Loucy (cell line): ENCODE results near the gene DUSP18.
"Not testable (repeated sequence)": the region's sequence is repeated elsewhere in the genome, so short reads cannot be mapped to it uniquely, and the experiment has no call there.

ENCODE experiments used
- EZH2phosphoT487 ChIP-seq: fragments of 200-600 bp; IDR thresholded peaks from 2 replicates; pipeline ENCODE4 v1.6.1; 2018; ENCODE audit warnings: antibody characterized with exemption, mild to moderate bottlenecking, moderate library complexity, borderline replicate concordance
- TF ChIP-seq, protein P1 (sequence below): fragments of 200-600 bp; sonication (generic); conservative IDR thresholded peaks from 2 replicates; pipeline ENCODE4 v1.5.1; 2014; ENCODE audit warnings: mild to moderate bottlenecking, antibody characterized with exemption, low read length

GRCh38 chr22:30619909-30620308, 47.8 kb downstream of the DUSP18 start:
- TF ChIP-seq, protein P1, sequence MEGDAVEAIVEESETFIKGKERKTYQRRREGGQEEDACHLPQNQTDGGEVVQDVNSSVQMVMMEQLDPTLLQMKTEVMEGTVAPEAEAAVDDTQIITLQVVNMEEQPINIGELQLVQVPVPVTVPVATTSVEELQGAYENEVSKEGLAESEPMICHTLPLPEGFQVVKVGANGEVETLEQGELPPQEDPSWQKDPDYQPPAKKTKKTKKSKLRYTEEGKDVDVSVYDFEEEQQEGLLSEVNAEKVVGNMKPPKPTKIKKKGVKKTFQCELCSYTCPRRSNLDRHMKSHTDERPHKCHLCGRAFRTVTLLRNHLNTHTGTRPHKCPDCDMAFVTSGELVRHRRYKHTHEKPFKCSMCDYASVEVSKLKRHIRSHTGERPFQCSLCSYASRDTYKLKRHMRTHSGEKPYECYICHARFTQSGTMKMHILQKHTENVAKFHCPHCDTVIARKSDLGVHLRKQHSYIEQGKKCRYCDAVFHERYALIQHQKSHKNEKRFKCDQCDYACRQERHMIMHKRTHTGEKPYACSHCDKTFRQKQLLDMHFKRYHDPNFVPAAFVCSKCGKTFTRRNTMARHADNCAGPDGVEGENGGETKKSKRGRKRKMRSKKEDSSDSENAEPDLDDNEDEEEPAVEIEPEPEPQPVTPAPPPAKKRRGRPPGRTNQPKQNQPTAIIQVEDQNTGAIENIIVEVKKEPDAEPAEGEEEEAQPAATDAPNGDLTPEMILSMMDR = not testable (repeated sequence)
- not testable (repeated sequence) for TF ChIP-seq EZH2phosphoT487
